Ectodermal cell (in vitro differentiated cells): Measurements from ENCODE around the gene SLC16A6.
"Not testable (repeated sequence)": the region's sequence is repeated elsewhere in the genome, so short reads cannot be mapped to it uniquely, and the experiment has no call there.

Source experiments
- H3K27ac ChIP-seq: 2 replicates; pipeline ENCODE4 v1.7.0; 2013; ENCODE audit warnings: mild to moderate bottlenecking, low read depth, low read length; ENCODE audit not compliant: insufficient read depth, poor library complexity, severe bottlenecking
- H3K27me3 ChIP-seq: 2 replicates; pipeline ENCODE4 v1.7.0; 2013; ENCODE audit warnings: mild to moderate bottlenecking, low read length; ENCODE audit not compliant: insufficient read depth, control insufficient read depth, poor library complexity, severe bottlenecking
- H3K36me3 ChIP-seq: one replicate; pipeline ENCODE4 v1.7.0; 2013; ENCODE audit warnings: low read length; ENCODE audit not compliant: control insufficient read depth, insufficient read depth
- H3K4me1 ChIP-seq: one replicate; pipeline ENCODE4 v1.7.0; 2013; ENCODE audit warnings: low read length; ENCODE audit not compliant: control insufficient read depth, insufficient read depth
- H3K4me3 ChIP-seq: 2 replicates; pipeline ENCODE4 v1.7.0; 2013; ENCODE audit warnings: low read depth, low read length, control low read depth; ENCODE audit not compliant: insufficient read depth
- H3K9me3 ChIP-seq: 2 replicates; pipeline ENCODE4 v1.7.0; 2013; ENCODE audit warnings: mild to moderate bottlenecking, low read length, moderate library complexity; ENCODE audit not compliant: control insufficient read depth
- WGBS, 2 experiments: methylation state at CpG; one replicate each; pipeline ENCODE4 v1.1.7; 2013; ENCODE audit warnings: missing lambda C conversion rate in 2 of 2; 5-methylcytosine and 5-hydroxymethylcytosine counted together

SLC16A6 gene

DNA sequence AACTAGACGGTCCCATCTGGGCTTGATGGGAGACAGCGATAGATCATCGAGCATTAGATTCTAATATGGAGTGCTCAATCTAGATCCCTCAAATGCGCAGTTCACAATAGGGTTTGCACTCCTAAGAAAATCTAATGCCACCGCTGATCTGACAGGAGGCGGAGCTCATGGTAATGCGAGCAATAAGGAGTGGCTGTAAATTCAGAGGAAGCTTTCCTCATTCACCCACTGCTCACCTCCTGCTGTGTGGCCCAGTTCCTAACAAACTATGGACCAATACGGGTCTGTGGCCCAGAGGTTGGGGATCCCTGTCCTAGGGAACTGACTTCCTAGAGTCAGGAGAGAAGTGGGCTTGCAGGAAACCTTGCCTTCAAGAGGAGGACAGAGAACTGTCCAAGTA lies 68.3 kb downstream of the SLC16A6 start:
- Histone ChIP-seq H3K9me3 (no peaks in the 10 kb centered on the region), H3K4me1 (no peaks in the 10 kb centered on the region), H3K27me3 (no peaks in the 10 kb centered on the region), H3K27ac (no peak overlapping the region), H3K36me3 (no peaks in the 10 kb centered on the region), H3K4me3 (no peak overlapping the region)
- WGBS, 2 experiments: 84 to 87% methylated on average over 8 of the region's 8 CpGs

DNA sequence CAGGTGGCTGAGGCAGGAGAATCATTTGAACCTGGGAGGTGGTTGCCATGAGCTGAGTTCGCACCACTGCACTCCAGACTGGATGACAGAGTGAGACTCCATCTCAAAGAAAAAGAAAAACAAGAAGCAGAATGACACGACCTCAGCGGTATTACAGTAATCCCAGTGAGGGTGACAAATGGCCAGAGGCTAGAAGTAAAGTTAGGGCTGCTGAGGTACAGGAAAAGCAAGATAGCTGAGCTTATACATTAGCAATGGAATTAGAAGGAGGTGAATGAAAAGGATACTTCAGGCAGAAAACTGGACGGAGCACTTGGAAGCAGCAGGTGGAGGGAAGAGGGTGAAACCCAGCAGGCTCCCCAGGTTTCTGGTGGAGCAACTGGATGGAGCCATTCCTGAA lies 69.1 kb downstream of the SLC16A6 start:
- H3K27ac ChIP-seq: no peak overlapping the region
- H3K4me3 ChIP-seq: no peak overlapping the region
- whole genome bisulfite sequencing, 2 experiments: 88 to 92% methylated on average over 4 of the region's 4 CpGs
- H3K36me3 ChIP-seq: no peaks in the 10 kb centered on the region
- no peaks in the 10 kb centered on the region for H3K4me1 ChIP-seq
- H3K9me3 ChIP-seq: no peaks in the 10 kb centered on the region
- no peaks in the 10 kb centered on the region for H3K27me3 ChIP-seq

DNA sequence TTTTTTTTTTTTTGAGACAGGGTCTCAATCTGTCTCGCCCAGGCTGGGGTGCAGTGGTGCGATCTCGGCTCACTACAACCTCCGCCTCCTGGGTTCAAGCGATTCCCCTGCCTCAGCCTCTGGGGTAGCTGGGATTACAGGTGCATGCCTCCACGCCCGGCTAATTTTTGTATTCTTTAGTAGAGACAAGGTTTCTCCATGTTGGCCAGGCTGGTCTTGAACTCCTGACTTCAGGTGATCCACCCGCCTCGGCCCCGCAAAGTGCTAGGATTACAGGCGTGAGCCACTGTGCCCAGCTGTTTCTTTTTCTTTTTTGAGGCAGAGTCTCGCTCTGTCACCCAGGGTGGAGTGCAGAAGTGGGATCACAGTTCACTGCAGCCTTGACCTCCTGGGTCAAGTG lies 70.1 kb downstream of the SLC16A6 start:
- H3K27ac ChIP-seq, H3K36me3 ChIP-seq, H3K9me3 ChIP-seq, H3K4me3 ChIP-seq, H3K27me3 ChIP-seq, H3K4me1 ChIP-seq: not testable (repeated sequence)
- 89 to 93% methylated on average over 12 of the region's 12 CpGs for whole genome bisulfite sequencing, 2 experiments

DNA sequence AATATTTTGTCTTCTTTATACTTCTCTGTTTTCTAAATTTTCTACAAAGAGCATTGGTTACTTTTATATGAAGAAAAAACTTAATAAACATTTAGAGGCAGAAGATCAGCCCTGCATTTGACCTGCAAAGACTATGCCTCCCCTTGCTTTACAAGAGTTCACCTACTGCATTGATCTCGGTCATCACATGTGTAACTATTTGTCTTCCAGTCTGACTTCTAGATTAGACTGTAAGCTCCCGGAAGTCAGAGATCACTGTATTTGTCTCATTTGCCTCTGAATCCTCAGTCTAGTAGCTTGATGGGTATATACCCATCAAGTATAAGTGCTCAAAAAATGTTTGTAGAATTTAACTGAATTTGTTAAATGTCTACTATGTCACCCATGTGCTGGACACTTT lies 70.7 kb downstream of the SLC16A6 start:
- H3K4me1 ChIP-seq, H3K27ac ChIP-seq, H3K27me3 ChIP-seq, H3K9me3 ChIP-seq, H3K4me3 ChIP-seq, H3K36me3 ChIP-seq: not testable (repeated sequence)
- WGBS, 2 experiments: no CpG with 5 or more reads among the region's 2 CpGs

DNA sequence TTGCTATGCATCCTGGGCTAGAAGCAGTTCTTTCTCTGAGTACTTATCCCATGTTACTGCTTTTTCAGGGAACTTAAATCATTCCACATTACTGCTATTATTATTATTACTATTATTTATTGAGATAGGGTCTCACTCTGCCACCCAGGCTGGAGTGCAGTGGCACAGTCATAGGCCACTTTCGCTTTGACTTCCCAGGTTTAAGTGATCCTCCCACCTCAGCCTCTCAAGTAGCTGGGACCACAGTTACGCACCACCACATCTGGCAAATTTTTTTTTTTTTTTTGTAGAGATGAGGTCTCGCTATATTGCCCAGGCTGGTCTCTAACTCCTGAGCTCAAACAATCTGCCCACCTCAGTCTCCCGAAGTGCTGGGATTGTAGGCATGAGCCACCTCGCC lies 71.5 kb downstream of the SLC16A6 start:
- not testable (repeated sequence) for H3K27me3 ChIP-seq

More for the DNA sequence above, 71.5 kb downstream of the SLC16A6 start:
- not testable (repeated sequence) for H3K27ac ChIP-seq, H3K9me3 ChIP-seq, H3K4me3 ChIP-seq, H3K4me1 ChIP-seq, H3K36me3 ChIP-seq
- WGBS, 2 experiments: 86 to 90% methylated on average over 5 of the region's 5 CpGs
